Measurements from ENCODE around the gene KLF5.

- TF ChIP-seq POLR2AphosphoS5 (IDR thresholded peaks at IDR 0.05; ENCODE audit: low read depth, low read length): no peak
- TF ChIP-seq POLR2A (IDR thresholded peaks at IDR 0.05; ENCODE audit: low read depth, low read length): no peak
- no peak for TF ChIP-seq TAF1 (IDR thresholded peaks at IDR 0.05; ENCODE audit: borderline replicate concordance, low read depth, low read length)
Measured at GRCh38 chr13:73036566-73036965, 22.2 kb upstream of the KLF5 start.

All from GM12892 (cell line).